Thymus (tissue), 11 donors: ENCODE results near the gene MAPK4. TPM values are rescaled to one million over a fixed set of nuclear protein-coding genes. Genes with fewer than 3 reads are reported as not detected.

Experiments used
- DNase-seq, 9 donors: peaks; one replicate each; pipeline ENCODE4 v3.0.0-alpha.2; 2013; ENCODE audit warnings: low spot score in 9 of 9, low read depth in 6 of 9, missing footprints in 1 of 9
- H3K27ac ChIP-seq, 2 donors: one replicate each; pipeline ENCODE4 v1.5.1; 2013; ENCODE audit warnings: control low read depth in 1 of 2, low read depth in 1 of 2, low read length in 1 of 2, mild to moderate bottlenecking in 1 of 2, moderate library complexity in 1 of 2
- H3K27me3 ChIP-seq, 2 donors: one replicate each; pipeline ENCODE4 v1.5.1; 2013; ENCODE audit warnings: low read length in 1 of 2; ENCODE audit not compliant: control insufficient read depth in 2 of 2, insufficient read depth in 1 of 2
- H3K36me3 ChIP-seq, 2 donors: one replicate each; pipeline ENCODE4 v1.5.1; 2013; ENCODE audit warnings: low read length in 1 of 2, mild to moderate bottlenecking in 1 of 2, moderate library complexity in 1 of 2; ENCODE audit not compliant: control insufficient read depth in 2 of 2, insufficient read depth in 2 of 2
- H3K4me1 ChIP-seq, 2 donors: one replicate each; pipeline ENCODE4 v1.5.1; 2013; ENCODE audit warnings: low read length in 2 of 2; ENCODE audit not compliant: control insufficient read depth in 2 of 2, insufficient read depth in 2 of 2
- H3K4me3 ChIP-seq, 2 donors: one replicate each; pipeline ENCODE4 v1.5.1; 2013; ENCODE audit warnings: low read length in 2 of 2, control low read depth in 1 of 2, mild to moderate bottlenecking in 1 of 2
- H3K9me3 ChIP-seq, 2 donors: one replicate each; pipeline ENCODE4 v1.5.1; 2013; ENCODE audit warnings: low read length in 1 of 2, mild to moderate bottlenecking in 1 of 2; ENCODE audit not compliant: control insufficient read depth in 2 of 2, insufficient read depth in 1 of 2
- WGBS: extraction: QIAGEN DNeasy Blood & Tissue Kit; methylation state at CpG from one replicate; pipeline ENCODE4 v1.1.7; 2013; 5-methylcytosine and 5-hydroxymethylcytosine counted together
- polyA plus RNA-seq: library from polyadenylated mRNA; stranded (reverse); fragments of 200-250 nt; gene quantifications from one replicate; pipeline ENCODE4 v1.2.3, GENCODE V29; 2013
- total RNA-seq: library from RNA; stranded (reverse); fragments of 120-200 nt; gene quantifications from one replicate; pipeline ENCODE4 v1.2.4, GENCODE V29; 2013
- donor health status: healthy.

Gene MAPK4
- total and polyA plus RNA-seq, 2 donors = 3.1 to 6.9 TPM

DNA sequence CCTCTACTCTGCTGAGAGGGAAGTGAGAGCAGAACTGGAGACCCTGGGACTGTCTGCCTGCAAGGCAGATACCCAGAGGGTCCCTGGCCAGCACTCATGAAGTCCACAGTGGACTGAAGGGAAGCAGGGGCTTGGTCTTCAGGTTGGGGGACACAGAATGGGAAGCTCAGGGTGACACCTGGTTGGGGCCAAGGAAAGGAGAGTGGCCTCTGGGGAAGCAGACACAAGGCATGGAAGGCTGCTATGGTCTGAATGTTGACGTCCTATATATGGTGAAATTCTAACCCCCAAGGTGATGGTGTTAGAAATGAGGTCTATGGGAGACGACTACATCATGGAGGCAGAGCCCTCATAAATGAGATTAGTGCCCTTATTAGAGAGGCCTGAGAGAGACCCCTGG, 190.7 kb downstream of the MAPK4 start:
- H3K4me1 ChIP-seq = no peaks in the 10 kb centered on the region
- no peak overlapping the region for H3K27ac ChIP-seq
- WGBS = 87% methylated on average over 2 of the region's 2 CpGs
- H3K4me3 ChIP-seq = no peak overlapping the region
- no peaks in the 10 kb centered on the region for H3K27me3 ChIP-seq
- no peaks in the 10 kb centered on the region for H3K9me3 ChIP-seq
- no peaks in the 10 kb centered on the region for H3K36me3 ChIP-seq
- no peak for DNase-seq

DNA sequence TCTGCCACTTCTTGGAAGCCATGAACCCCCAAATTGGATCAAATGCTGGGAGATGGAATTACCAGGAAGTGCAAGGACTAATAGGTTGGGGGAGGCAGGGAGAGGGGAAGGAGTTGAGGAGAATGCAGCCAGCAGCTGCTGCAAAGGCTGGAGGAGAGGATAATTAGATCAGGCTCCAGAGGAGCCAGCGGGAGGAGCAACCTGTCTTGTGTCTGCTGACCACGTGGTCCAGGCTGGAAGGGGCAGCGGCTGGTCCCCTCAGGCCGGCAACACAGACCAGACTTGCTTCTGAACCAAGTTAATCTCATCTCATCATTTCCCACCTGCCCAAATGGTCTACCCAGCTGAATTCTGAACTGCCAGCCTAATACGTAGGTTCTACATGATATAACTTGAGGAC, 191.6 kb downstream of the MAPK4 start:
- H3K4me1 ChIP-seq = no peaks in the 10 kb centered on the region
- WGBS = 48% methylated on average over 5 of the region's 5 CpGs
- H3K9me3 ChIP-seq = no peaks in the 10 kb centered on the region
- no peak overlapping the region for H3K27ac ChIP-seq
- DNase-seq = no peak
- H3K27me3 ChIP-seq = no peaks in the 10 kb centered on the region
- no peak overlapping the region for H3K4me3 ChIP-seq
- H3K36me3 ChIP-seq = no peaks in the 10 kb centered on the region

DNA sequence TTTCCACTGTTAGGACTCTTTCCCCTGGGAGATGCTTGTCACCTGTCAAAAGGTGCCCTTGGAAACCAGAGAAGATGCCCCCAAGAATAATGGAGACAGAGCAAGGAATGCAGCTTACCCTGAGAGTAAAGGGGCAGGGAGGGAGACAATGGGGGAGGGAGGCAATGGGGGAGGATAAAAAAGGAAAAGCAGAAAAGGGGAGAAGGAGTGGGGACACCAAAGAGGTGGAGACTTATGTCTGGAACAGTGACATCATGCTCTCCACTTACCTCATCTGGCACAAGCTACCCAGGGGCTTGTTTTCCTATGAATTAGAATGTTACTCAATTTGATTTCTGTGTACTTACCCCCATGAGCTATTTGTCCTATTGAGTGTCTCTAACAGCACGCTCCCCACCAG, 192.1 kb downstream of the MAPK4 start:
- no peaks in the 10 kb centered on the region for H3K36me3 ChIP-seq
- DNase-seq = no peak
- no peaks in the 10 kb centered on the region for H3K4me1 ChIP-seq
- no peaks in the 10 kb centered on the region for H3K27me3 ChIP-seq
- H3K9me3 ChIP-seq = no peaks in the 10 kb centered on the region
- no peak overlapping the region for H3K27ac ChIP-seq
- 86% methylated on average over 1 of the region's 1 CpG for WGBS
- no peak overlapping the region for H3K4me3 ChIP-seq

DNA sequence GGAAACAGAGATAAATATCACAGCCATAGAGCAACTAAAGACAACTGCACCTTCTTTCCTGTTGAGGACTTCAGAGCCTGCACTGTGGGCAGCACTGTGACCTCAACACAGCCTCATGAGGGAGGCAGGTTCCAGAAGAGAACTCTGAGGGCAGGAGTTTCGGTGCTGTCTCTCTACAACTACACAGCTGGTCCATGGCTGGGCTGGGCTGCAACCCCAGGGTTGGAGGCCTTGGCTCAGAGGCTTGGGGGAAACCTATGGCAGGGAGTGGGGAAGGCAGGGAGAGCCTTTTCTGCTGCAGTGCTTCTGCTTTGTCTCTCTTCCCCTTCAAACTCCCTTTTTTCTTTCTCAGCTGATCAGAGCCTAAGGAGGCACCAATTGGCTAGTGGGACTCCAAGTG, 193.4 kb downstream of the MAPK4 start:
- H3K4me3 ChIP-seq = no peak overlapping the region
- H3K9me3 ChIP-seq = no peaks in the 10 kb centered on the region
- no peaks in the 10 kb centered on the region for H3K27me3 ChIP-seq
- H3K36me3 ChIP-seq = no peaks in the 10 kb centered on the region
- 36% methylated on average over 1 of the region's 1 CpG for WGBS
- H3K4me1 ChIP-seq = no peaks in the 10 kb centered on the region
- H3K27ac ChIP-seq = no peak overlapping the region
- DNase-seq = no peak

DNA sequence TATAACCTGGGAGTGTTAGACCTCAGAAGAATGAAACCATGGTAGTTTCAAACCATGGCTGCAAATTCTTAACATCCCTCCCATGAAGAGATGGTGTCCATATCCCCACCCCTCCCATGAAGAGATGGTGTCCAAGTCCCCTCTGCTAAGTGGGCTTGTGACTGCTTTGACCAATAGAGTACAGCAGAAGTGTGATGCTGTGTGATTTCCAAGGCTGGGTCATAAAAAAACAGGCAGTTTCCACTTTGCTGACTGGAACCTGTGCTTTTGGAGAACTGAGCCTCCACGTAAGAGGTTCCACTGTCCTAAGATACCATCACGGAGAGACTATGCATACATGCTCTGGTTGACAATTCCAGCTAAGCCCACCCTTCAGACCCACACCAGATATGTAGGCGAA, 194.4 kb downstream of the MAPK4 start:
- H3K4me3 ChIP-seq = no peak overlapping the region
- H3K4me1 ChIP-seq = no peaks in the 10 kb centered on the region
- no peaks in the 10 kb centered on the region for H3K27me3 ChIP-seq
- H3K27ac ChIP-seq = no peak overlapping the region
- no peak for DNase-seq
- WGBS = 98% methylated on average over 3 of the region's 3 CpGs
- H3K36me3 ChIP-seq = no peaks in the 10 kb centered on the region
- no peaks in the 10 kb centered on the region for H3K9me3 ChIP-seq

DNA sequence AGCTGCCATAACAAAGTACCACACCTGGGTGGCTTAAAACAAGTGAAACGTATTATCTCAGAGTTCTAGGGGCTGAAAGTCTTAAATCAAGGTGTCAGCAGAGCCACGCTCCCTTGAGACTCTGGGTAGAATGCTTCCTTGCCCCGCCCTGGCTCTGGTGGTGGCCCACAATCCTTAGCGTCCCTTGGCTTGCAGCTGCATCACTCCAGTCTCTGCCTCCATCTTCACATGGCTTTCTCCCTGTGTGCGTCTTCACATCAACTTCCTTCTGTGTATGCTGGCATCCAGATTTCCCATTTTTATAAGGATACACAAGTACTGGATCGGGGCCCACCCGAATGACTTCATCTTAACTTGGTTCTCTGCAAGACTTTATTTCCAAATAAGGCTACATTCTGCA, 197.5 kb downstream of the MAPK4 start:
- Histone ChIP-seq H3K9me3 (no peaks in the 10 kb centered on the region), H3K4me1 (no peaks in the 10 kb centered on the region), H3K4me3 (no peak overlapping the region), H3K27me3 (no peaks in the 10 kb centered on the region), H3K36me3 (no peaks in the 10 kb centered on the region), H3K27ac (no peak overlapping the region)
- no peak for DNase-seq
- WGBS = 86% methylated on average over 7 of the region's 7 CpGs

DNA sequence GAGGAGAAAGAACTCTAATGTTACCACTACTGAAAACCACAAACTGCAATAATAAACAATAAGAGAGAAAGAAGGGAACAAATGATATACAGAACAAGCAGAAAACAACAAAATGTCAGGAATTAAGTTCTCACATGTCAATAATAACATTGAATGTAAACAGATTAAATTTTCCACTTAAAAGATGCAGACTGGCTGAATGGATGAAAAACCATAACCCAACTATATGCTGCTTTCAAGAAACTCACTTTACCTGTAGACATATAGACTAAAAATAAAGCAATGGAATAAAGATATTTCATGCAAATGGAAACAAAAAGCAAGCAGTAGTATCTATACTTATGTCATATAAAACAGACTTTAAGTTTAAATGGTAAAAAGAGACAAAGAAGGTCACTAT, 209.6 kb downstream of the MAPK4 start:
- no peak for DNase-seq
- H3K27me3 ChIP-seq = no peaks in the 10 kb centered on the region
- H3K9me3 ChIP-seq = no peaks in the 10 kb centered on the region

DNA sequence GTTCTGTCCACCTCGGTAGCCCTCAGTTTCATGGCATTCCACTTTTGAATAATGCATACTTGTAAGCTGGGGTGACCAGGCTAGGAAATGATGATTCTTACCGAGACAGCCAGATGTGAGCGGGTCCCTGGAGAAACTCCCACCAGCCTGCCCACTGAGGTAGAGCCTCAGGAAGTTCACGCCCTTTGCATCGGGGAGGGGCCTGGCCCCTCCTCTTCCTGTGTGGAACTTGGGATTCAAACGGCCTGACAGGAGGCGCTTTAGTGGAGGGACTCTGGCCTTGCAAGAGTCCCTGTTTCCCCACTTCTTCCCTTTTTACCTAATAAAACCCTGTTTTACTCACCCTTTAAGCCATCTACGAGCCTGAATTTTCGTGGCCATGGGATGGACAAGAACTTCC, 215.3 kb downstream of the MAPK4 start:
- no peak for DNase-seq
- Histone ChIP-seq H3K4me3 (no peak overlapping the region), H3K36me3 (no peaks in the 10 kb centered on the region), H3K4me1 (no peaks in the 10 kb centered on the region), H3K27ac (no peak overlapping the region), H3K27me3 (no peaks in the 10 kb centered on the region), H3K9me3 (no peaks in the 10 kb centered on the region)
- 87% methylated on average over 9 of the region's 9 CpGs for WGBS

More for the DNA sequence above, 209.6 kb downstream of the MAPK4 start:
- Histone ChIP-seq H3K4me3 (no peak overlapping the region), H3K27ac (no peak overlapping the region), H3K36me3 (no peaks in the 10 kb centered on the region), H3K4me1 (no peaks in the 10 kb centered on the region)

DNA sequence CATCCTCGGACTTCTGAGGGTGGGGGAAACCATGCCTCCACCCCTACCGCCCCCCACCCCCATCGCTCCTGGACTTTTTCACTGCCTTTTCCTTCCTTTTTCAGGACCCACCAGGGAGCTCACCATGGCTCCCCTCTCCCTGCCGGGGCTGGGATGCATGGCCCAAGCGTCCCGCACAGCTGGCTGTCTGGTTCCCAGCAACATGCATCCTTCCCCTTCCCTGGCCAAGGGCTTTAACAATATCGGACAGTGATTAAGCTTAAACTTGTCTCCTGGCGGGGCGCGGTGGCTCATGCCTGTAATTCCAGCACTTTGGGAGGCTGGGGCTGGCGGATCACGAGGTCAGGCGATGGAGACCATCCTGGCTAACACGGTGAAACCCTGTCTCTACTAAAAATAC, 215.8 kb downstream of the MAPK4 start:
- Histone ChIP-seq H3K36me3 (no peaks in the 10 kb centered on the region), H3K27me3 (no peaks in the 10 kb centered on the region), H3K4me3 (no peak overlapping the region), H3K4me1 (no peaks in the 10 kb centered on the region), H3K9me3 (no peaks in the 10 kb centered on the region), H3K27ac (no peak overlapping the region)
- WGBS = 93% methylated on average over 14 of the region's 14 CpGs
- no peak for DNase-seq

DNA sequence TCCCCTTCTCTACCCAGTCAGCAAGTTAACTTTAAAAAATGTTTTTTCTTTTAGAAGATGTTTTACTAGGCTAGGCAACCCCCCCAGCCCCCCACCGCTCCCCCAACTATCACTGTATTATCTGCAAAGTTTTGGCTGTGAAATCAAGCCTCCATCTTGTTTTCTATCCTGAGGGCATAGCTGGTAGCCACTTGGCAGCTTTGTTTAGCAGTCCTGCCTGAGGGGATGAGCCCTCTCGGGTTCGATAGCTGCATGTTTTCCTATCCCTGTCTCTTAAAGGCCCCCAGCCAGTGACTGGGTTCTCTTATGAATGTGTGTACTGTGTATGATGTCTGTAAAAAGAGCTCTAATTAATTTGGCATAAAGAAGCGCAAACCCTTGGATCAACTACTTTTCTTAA, 216.5 kb downstream of the MAPK4 start:
- Histone ChIP-seq H3K4me1 (no peaks in the 10 kb centered on the region), H3K4me3 (no peak overlapping the region), H3K9me3 (no peaks in the 10 kb centered on the region), H3K27ac (no peak overlapping the region), H3K36me3 (no peaks in the 10 kb centered on the region), H3K27me3 (no peaks in the 10 kb centered on the region)
- WGBS = 94% methylated on average over 4 of the region's 4 CpGs
- DNase-seq = no peak
